Measurements from ENCODE around the gene ANKRD33B.
"Not testable (repeated sequence)": the region's sequence is repeated elsewhere in the genome, so short reads cannot be mapped to it uniquely, and the experiment has no call there.

ANKRD33B gene

DNA sequence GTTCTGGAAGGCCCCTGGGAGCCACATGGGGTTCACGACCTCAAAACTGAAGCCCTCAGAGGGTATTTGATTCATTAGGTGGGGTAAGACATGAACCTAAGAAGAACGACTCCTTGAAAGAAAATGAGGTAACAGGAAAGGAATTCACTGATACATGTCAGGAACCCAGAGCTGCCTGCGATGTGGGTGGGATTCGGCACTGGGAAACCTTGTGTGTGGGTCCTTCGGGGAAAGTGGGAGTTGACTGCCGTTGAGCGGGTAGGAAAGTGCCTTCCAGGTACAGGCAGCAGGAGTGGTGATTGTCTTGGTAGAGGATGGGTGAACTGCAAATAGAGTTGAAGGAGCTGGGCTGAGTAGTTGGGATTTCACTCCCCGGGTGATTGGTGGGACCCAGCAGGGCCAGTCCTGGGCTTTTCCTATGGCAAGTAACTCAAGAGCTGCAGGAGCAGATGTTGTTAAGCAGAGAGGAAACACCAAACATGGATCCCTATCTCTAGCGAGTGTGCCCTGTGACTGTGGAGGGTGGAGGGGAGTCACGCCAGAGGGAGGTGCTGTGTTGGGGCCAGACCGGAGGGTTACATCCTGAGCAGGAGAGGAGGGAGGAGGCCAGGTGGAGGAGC lies 30.8 kb downstream of the ANKRD33B start:
- DNase-seq (ENCODE audit: low read depth in 3 of 3): no peak

GRCh38 chr5:10595293-10595671 lies 31.4 kb downstream of the ANKRD33B start:
- no peak for DNase-seq (ENCODE audit: low read depth in 3 of 3)

DNA sequence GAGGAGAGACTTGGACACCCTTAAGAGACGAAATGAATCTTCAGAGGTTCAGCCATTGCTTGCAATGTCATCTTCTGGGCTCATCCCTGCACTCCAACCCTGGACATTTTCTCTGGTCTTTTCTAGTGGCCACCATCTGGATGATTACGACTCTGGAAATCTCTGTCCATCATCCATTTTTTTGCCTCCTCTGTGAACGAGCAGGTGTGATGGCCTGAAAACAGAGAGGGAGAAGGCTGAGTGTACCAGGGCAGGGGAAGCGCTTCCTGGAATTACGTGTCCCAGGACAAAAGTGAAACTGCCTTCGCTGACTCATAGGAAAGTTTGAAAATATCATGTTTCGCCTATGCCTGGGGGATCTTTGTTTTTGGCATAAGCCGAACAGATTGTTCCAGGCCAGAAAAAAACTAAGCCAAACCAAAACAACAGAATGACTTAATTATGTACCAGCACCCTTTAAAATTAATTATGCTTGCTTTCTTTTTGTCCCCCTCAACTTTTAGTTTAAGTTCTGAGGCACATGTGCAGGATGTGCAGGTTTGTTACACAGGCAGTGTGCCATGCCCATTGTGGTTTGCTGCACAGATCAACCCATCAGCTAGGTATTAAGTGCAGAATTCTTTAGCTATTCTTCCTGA lies 31.9 kb downstream of the ANKRD33B start:
- DNase-seq (ENCODE audit: low read depth in 3 of 3): peak; percentile 20 to 46 (median 30)

DNA sequence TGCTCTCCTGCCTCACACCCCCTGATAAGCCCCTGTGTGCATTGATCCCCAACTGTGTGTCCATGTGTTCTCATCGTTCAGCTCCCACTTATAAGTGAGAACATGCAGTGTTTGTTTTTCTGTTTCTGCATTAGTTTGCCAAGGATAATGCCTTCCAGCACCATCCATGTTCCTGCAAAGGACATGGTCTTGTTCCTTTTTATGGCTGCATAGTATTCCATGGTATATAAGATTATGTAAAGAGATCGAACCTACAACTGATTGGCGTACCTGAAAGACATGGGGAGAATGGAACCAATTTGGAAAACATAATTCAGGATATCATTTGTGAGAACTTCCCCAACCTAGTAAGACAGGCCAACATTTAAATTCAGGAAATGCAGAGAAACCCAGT lies 32.4 kb downstream of the ANKRD33B start:
- DNase-seq (ENCODE audit: low read depth in 3 of 3): no peak

GRCh38 chr5:10596886-10597451 lies 33.1 kb downstream of the ANKRD33B start:
- DNase-seq (ENCODE audit: low read depth in 3 of 3): no peak

DNA sequence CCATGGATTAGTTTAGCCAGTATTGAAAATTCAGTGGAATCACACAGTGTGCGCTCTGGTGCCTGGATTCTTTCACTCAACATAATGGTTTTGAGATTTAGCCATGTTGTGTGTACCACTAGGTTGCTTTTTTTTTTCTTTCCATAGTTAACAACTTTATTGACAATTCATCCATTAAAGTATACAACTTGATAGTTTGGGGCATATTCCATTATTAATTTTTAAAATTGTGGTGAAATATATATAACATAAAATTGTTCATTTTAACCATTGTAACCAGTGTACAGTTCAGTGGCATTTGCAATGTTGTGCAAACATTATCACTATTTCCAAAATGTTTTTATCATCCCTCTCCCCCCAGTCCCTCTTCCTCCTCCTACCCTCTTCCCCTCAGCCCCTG lies 35.2 kb downstream of the ANKRD33B start:
- DNase-seq (ENCODE audit: low read depth in 3 of 3): no peak

DNA sequence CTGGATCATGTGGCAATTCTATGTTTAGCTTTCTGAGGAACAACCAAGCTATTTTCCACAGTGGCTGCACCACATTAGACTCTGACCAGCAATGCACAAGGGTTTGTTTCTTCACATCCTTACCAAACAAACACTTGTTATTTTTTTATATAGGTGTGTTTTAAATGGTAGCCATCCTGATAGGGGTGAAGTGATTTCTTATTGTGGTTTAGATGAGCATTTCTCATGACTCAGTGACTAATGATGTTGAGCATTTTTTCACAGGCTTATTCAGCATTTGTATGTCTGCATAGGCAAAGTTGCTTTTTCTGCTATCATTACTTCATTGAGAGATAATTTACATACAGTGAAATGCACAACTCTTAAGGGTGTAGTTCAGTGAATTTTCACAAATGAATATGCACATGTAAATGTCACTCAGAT lies 36.0 kb downstream of the ANKRD33B start:
- no peak for DNase-seq (ENCODE audit: low read depth in 3 of 3)

DNA sequence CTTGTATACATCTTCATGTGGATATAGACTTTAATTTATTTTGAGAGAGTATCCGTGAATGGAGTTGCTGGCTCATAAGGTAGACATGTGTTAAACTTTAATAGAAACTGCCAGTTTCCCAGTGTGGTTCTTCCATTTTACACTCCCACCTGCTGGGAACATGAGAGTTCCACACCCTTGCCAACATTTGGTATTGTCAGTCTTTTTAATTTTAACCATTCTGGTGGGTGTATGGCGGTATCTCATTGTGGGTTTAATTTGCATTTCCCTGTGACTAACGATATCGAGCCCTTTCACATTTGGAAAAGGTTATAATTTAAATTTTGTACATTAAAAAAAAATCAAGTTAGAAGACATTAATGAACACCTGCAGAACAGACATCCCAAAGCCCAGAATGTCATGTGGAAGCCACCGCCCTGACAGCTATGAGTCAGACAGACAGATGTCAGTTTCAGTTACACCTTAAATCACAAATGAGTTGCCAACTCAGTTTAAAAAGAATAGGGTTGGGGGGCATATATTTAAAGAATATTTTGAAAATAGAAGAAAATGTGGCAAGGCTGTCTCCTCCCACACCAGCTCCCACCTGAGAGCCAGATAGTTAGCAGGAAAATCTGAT lies 36.9 kb downstream of the ANKRD33B start:
- peak in 1 of 3 experiments; percentile 44 for DNase-seq (ENCODE audit: low read depth in 3 of 3)

DNA sequence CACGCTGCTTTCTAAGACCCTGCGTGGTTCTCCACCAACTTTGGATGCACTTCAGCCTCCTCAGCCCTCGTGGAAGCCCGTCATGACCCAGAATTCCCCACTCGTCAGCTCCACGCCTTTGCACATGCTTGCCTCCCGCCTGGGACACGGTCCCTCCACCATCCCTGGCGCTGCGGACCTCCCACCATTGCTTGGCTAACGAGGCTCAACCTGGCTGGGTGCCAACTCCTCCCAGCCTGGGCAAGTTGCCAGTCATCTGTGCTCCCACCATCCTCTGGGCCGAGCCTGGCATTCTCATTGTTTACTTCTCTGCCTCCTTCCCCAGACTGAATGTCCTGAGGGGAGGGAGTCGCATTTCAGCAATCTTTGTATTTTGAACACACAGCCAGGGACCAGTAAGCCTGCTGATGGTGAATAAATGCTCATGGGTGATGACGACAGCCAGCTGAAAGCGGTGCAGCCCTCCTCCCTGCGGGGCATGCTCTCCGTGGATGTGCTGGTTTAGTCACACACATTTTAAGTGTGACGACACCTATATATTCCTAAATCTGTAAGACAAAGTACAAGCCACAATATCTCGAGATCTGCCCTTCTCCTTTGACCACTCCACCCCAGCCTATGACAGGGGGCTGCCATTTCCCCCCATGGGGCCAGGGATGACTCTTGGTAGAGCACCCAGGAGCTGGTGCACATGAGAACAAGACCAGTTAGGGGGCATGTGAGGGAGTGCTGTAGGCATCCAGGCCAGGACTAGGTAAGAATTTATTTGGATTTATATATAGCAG lies 37.6 kb downstream of the ANKRD33B start:
- DNase-seq (ENCODE audit: low read depth in 3 of 3): no peak

DNA sequence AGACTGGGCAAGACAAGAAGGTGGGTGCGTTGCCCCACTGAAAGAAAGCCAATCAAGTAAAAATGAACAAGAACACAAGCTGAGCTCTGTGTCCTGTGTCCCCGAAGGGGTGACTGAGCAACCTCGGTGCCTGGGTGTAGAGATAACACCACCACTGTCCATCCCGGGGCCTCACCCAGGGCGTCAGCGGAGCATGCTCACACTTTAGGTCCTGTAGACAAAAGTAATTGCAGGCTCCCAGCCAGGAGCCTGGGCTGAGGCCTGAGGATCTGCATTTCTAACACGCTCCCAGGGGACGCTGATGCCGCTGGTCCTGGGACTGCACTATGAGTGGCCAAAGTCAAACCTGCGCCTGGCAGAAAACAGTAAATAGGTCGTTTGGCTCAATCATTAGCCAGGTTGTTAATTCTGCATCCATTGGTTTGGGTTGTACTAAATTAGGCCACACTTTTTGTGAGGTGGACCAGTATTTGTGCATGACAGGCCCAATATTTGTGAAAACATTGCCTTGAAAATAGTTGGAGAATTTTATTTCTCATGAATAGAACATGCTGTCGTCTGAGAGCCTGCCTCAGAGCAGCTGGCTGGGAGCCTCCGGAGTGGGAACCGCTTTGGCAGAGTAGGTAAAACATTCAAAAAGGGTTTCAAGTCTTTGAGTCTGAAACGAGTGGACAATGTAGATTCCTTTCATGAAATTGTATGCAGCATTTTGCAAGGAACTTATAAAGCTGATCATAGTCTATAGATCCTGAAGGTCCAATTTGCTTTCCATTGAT lies 38.3 kb downstream of the ANKRD33B start:
- DNase-seq (ENCODE audit: low read depth in 3 of 3): no peak

GRCh38 chr5:10604975-10605374 lies 41.1 kb downstream of the ANKRD33B start:
- no peak for DNase-seq (ENCODE audit: low read depth in 3 of 3)

GRCh38 chr5:10606632-10607022 lies 42.8 kb downstream of the ANKRD33B start:
- not testable (repeated sequence) for DNase-seq (ENCODE audit: low read depth in 3 of 3)

- DNase-seq (ENCODE audit: low read depth in 3 of 3): no peak
Observed at GRCh38 chr5:10607023-10607665, 43.3 kb downstream of the ANKRD33B start.

DNA sequence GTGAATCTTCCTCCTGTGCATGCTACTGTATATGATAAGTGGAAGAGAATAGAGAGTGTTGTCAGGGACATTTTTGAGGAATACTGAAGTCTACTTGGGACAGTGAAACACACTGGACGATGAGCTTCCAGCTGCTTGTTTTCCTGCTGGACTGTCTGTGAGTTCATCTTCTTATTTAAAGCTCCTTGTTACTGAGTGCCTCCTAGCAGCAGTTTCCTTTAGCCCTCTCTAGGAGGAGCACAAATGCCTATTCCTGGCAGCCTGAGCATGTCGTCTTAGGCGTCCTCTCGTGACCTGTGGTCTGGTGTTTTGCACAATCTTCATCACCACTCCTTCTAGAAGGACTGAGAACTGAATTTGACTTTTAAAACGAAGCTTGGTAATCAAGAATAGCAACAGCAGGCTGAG lies 43.8 kb downstream of the ANKRD33B start:
- no peak for DNase-seq (ENCODE audit: low read depth in 3 of 3)

GRCh38 chr5:10608081-10608480 lies 44.2 kb downstream of the ANKRD33B start:
- DNase-seq (ENCODE audit: low read depth in 3 of 3): not testable (repeated sequence)

DNA sequence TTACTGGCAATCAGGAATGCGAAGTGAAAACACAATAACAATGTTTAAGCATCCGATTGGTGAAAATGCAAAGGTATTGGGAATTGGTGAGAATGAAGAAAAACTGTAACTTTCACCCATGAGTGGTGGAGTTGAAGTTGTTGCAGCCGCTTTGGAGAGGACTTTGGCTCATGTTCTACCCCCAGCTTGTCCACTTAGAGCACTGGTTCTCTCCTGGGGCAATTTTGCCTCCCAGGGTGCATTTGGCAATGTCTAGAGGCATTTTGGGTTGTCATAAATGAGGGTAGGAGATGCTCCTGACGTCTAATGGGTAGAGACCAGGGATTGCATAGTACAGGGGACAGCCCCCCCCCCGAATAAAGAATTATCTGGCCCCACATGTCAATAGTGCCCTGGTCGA lies 46.2 kb downstream of the ANKRD33B start:
- DNase-seq (ENCODE audit: low read depth in 3 of 3): no peak

- no peak for DNase-seq (ENCODE audit: low read depth in 3 of 3)
Observed at GRCh38 chr5:10611290-10611689, 47.4 kb downstream of the ANKRD33B start.

DNA sequence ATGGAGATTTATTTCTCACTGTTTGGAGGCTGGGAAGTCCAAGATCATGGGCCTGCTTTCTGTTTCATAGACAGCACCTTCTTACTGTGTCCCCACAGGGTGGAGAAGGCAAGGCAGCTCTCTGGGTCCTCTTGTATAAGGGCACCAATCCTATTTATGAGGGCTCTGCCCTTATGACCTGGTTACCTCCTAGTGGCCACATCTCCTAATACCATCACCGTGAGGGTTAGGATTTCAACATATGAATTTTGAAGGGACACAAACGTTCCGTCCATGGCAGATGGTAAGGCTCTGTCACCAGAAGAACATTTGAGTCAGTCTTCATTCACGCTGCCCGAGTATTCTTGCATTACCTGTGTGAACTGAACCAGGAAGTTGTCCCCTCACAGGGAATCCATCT lies 48.4 kb downstream of the ANKRD33B start:
- no peak for DNase-seq (ENCODE audit: low read depth in 3 of 3)

DNA sequence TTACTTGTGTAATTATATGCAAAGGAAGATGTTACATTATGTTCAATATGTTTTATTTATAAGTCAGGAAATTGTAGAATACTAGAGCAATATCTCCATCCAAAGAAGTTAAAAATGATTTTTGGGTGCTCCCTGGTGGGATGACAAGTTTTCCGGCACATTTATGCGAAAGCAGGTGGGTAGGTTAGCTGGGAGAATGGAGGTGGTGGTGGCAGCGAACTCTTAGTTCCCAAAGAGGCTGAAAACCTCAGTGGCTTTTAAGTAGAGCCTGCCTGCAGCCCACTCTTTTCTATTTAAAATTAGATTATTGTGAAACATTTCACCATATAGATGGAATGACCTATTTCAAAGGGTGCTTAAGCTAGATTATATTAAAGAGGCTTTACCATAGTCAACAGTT lies 51.8 kb downstream of the ANKRD33B start:
- DNase-seq (ENCODE audit: low read depth in 3 of 3): no peak

DNA sequence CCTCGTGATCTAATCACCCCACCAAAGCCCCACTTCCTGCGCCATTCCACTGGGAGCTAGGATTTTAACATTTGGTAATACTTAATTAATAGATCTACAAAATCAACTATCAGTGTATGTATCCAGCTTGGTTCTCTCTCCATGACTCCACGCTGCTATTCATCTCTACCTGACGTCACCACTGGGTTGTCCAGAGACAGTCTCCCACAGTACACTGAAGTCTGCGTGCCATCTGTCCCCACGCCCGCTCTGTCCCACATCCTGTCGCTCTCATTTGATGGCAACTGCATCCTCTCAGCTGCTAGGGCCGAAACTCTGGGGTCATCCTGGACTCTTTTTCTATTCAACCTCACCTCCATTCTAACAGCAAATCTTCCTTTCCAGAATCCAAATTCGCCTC lies 53.2 kb downstream of the ANKRD33B start:
- no peak for DNase-seq (ENCODE audit: low read depth in 3 of 3)

GRCh38 chr5:10618311-10618710 lies 54.4 kb downstream of the ANKRD33B start:
- no peak for DNase-seq (ENCODE audit: low read depth in 3 of 3)
